Mesenchymal stem cell (in vitro differentiated cells and primary cell): ENCODE data around the gene DLX4.
A peak's percentile ranks its signal among the peaks of the same experiment; 100 is the strongest.

ENCODE experiments used
- DNase-seq: peaks from one replicate; pipeline ENCODE4 v3.0.0-alpha.2; 2013
- H2AFZ ChIP-seq: one replicate; pipeline ENCODE4 v1.6.1; 2013; ENCODE audit warnings: low read depth, mild to moderate bottlenecking, control low read depth, inconsistent platforms, low read length, moderate library complexity
- H2AK5ac ChIP-seq: 2 replicates; pipeline ENCODE4 v1.6.1; 2013; ENCODE audit warnings: low read length, moderate library complexity, mild to moderate bottlenecking, inconsistent platforms; ENCODE audit not compliant: severe bottlenecking
- H2BK120ac ChIP-seq: one replicate; pipeline ENCODE4 v1.6.1; 2013; ENCODE audit warnings: low read depth, mild to moderate bottlenecking, inconsistent platforms, low read length, moderate library complexity
- H2BK12ac ChIP-seq, 2 experiments: one replicate each; pipeline ENCODE4 v1.6.1; 2013; ENCODE audit warnings: inconsistent platforms in 2 of 2, low read length in 2 of 2, mild to moderate bottlenecking in 2 of 2, moderate library complexity in 2 of 2, control low read depth in 1 of 2
- H2BK15ac ChIP-seq: one replicate; pipeline ENCODE4 v1.6.1; 2013; ENCODE audit warnings: mild to moderate bottlenecking, low read depth, inconsistent platforms; ENCODE audit not compliant: poor library complexity, severe bottlenecking
- H2BK5ac ChIP-seq: 2 replicates; pipeline ENCODE4 v1.6.1; 2013; ENCODE audit warnings: low read depth, mild to moderate bottlenecking, low read length, control low read depth, inconsistent platforms; ENCODE audit not compliant: poor library complexity, severe bottlenecking
- H3K14ac ChIP-seq, 2 experiments: one replicate each; pipeline ENCODE4 v1.6.1; 2013; ENCODE audit warnings: inconsistent platforms in 2 of 2, low read length in 2 of 2, control low read depth in 1 of 2, mild to moderate bottlenecking in 1 of 2, moderate library complexity in 1 of 2
- H3K18ac ChIP-seq, 2 experiments: one replicate each; pipeline ENCODE4 v1.6.1; 2013; ENCODE audit warnings: inconsistent platforms in 2 of 2, low read length in 2 of 2, control low read depth in 1 of 2, low read depth in 1 of 2, mild to moderate bottlenecking in 1 of 2
- H3K23ac ChIP-seq, 2 experiments: one replicate each; pipeline ENCODE4 v1.6.1; 2013; ENCODE audit warnings: inconsistent platforms in 2 of 2, low read length in 2 of 2, mild to moderate bottlenecking in 2 of 2, moderate library complexity in 2 of 2, control low read depth in 1 of 2
- H3K27ac ChIP-seq: 2 replicates; pipeline ENCODE4 v1.5.1; 2013; ENCODE audit warnings: mild to moderate bottlenecking, moderate library complexity, low read length, control low read depth, inconsistent platforms; ENCODE audit not compliant: poor library complexity, severe bottlenecking
- H3K27me3 ChIP-seq, 2 experiments: 2 replicates each; pipeline versions ENCODE4 v1.6.1 to v1.7.0; 2013; ENCODE audit warnings: low read length in 2 of 2, mild to moderate bottlenecking in 2 of 2, moderate library complexity in 2 of 2, control low read depth in 1 of 2, inconsistent platforms in 1 of 2; ENCODE audit not compliant: control insufficient read depth in 1 of 2, insufficient read depth in 1 of 2
- H3K36me3 ChIP-seq, 2 experiments: 2 replicates each; pipeline versions ENCODE4 v1.6.1 to v1.7.0; 2013; ENCODE audit warnings: low read length in 2 of 2, control low read depth in 1 of 2, inconsistent platforms in 1 of 2, low read depth in 1 of 2, mild to moderate bottlenecking in 1 of 2; ENCODE audit not compliant: insufficient read depth in 2 of 2, control insufficient read depth in 1 of 2
- H3K4ac ChIP-seq, 2 experiments: one replicate each; pipeline ENCODE4 v1.6.1; 2013; ENCODE audit warnings: inconsistent platforms in 2 of 2, low read length in 2 of 2, mild to moderate bottlenecking in 2 of 2, moderate library complexity in 2 of 2, control low read depth in 1 of 2, low read depth in 1 of 2
- H3K4me1 ChIP-seq: 2 replicates; pipeline ENCODE4 v1.6.1; 2013; ENCODE audit warnings: low read depth, low read length, control low read depth; ENCODE audit not compliant: control insufficient read depth, insufficient read depth
- H3K4me2 ChIP-seq: 2 replicates; pipeline ENCODE4 v1.6.1; 2013; ENCODE audit warnings: low read length, mild to moderate bottlenecking, inconsistent platforms; ENCODE audit not compliant: poor library complexity, severe bottlenecking
- H3K4me3 ChIP-seq, 2 experiments: 2 replicates each; pipeline versions ENCODE4 v1.5.1 to v1.7.0; 2013; ENCODE audit warnings: low read length in 2 of 2, mild to moderate bottlenecking in 2 of 2, control low read depth in 1 of 2, low read depth in 1 of 2; ENCODE audit not compliant: insufficient read depth in 1 of 2
- H3K79me1 ChIP-seq: replicated peaks from 2 replicates; pipeline ENCODE4 v1.6.1; 2013; ENCODE audit warnings: mild to moderate bottlenecking, control low read depth, low read length, inconsistent platforms; ENCODE audit not compliant: poor library complexity, severe bottlenecking
- H3K9ac ChIP-seq: 2 replicates; pipeline ENCODE4 v1.7.0; 2013; ENCODE audit warnings: mild to moderate bottlenecking, low read length, moderate library complexity
- H3K9me3 ChIP-seq: 2 replicates; pipeline ENCODE4 v1.7.0; 2013; ENCODE audit warnings: mild to moderate bottlenecking, low read length; ENCODE audit not compliant: control insufficient read depth
- H4K8ac ChIP-seq: one replicate; pipeline ENCODE4 v1.6.1; 2013; ENCODE audit warnings: inconsistent platforms, mild to moderate bottlenecking, low read length, moderate library complexity
- H4K91ac ChIP-seq: one replicate; pipeline ENCODE4 v1.6.1; 2013; ENCODE audit warnings: mild to moderate bottlenecking, low read length, inconsistent platforms
- WGBS: methylation state at CpG from one replicate; pipeline ENCODE4 v1.1.7; 2013; ENCODE audit warnings: mixed read lengths; 5-methylcytosine and 5-hydroxymethylcytosine counted together

Gene DLX4

DNA sequence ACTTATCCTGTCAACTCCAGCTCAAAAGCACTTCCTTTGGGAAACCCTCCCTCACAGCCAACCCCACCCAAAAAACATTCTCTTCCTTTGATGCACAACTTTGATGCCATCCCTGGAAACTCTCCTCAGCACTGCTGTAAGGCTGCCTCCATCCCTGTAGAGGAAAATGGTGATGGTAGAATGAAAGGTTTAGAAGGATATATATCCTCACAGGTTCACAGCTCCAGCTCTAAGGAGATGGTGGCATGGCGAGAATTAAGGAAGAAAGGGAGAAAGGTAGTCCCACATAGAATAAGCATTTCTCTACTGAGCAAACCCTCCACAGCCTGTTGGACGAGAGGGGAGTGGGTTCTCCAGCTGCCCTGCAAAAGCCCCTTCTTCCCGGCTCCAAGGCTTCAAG is 2.2 kb upstream of the DLX4 start:
- Histone ChIP-seq H3K79me1 (no peaks in the 10 kb centered on the region), H3K27ac (no peak overlapping the region), H3K9ac (no peak overlapping the region), H3K23ac (no peak overlapping the region), H2AFZ (no peak overlapping the region), H3K4me1 (peaks cover 28% of the 10 kb centered on the region), H3K4ac (no peak overlapping the region), H2BK120ac (no peak overlapping the region), H2AK5ac (no peak overlapping the region), H3K9me3 (no peaks in the 10 kb centered on the region), H3K4me2 (no peak overlapping the region), H4K8ac (no peak overlapping the region), H2BK15ac (no peak overlapping the region), H3K18ac (no peak overlapping the region), H2BK12ac (no peak overlapping the region), H3K4me3 (no peak overlapping the region), H2BK5ac (no peak overlapping the region), H3K36me3 (no peaks in the 10 kb centered on the region), H3K14ac (no peak overlapping the region), H4K91ac (no peak overlapping the region), H3K27me3 (peaks cover 98 to 99% of the 10 kb centered on the region in 2 experiments)
- DNase-seq: no peak
- WGBS: 57% methylated on average over 3 of the region's 3 CpGs

DNA sequence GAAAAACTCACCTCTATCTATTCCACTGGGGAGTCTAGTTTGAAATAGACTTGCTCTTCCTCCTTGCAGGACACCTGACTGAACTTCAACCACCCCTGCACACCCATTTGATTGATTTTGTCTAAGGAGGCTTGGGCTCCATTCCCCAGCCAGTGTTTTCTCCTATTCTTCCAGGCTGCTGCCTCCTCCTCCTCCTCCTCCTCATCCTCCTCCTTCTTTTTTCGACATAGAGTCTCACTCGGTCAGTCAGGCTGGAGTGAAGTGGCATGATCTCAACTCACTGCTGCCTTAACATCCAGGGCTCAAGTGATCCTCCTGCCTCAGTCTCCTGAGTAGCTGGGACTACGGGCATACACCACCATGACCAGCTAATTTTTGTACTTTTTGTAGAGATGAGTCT is 1.8 kb upstream of the DLX4 start:
- H3K4me2 ChIP-seq: no peak overlapping the region

DNA sequence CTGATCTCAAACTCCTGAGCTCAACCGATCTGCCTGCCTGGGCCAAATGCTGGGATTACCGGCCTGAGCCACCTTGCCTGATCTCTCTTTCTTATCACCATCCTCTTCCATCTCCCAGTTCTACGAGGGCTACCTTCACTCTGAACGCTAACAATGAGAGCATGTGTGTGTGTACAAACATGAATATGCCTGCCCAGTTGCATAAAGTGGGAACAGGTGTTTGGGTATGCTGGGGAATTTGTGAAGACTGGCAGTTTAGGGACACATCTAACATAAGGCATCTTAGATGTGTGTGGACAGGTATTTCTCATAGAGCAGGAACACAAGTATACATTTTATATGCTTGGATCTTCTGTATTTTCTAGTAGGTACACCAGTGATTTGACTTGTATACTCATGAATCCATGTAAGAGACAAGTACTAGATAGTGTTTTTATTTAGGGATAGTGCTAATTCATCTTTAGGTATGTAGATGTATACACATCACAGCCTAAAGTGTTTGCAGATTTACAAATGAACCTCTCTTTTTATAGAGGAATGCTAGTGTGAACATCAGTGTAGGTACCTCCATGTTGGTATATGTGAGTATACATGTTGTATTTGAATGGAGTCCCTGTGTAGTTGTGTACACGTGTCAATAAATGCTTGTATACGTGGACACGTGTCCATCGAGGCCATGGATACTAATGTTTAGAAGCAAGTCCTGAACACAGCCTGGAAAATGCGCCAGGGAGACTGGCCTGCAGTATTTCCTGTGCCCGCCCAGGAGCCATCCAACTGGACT is 1.2 kb upstream of the DLX4 start:
- Histone ChIP-seq H4K91ac (no peak overlapping the region), H3K9ac (peak overlapping the region; percentile 51), H3K4me1 (peaks cover 39% of the 10 kb centered on the region), H2BK12ac (no peak overlapping the region), H2BK5ac (no peak overlapping the region), H3K27ac (no peak overlapping the region), H2AFZ (no peak overlapping the region), H3K4me2 (peak overlapping the region; percentile 77), H4K8ac (no peak overlapping the region), H3K14ac (no peak overlapping the region), H2BK15ac (no peak overlapping the region), H3K9me3 (no peaks in the 10 kb centered on the region), H2AK5ac (no peak overlapping the region), H3K4me3 (peak overlapping the region; percentile 37 to 70), H3K23ac (peak overlapping the region in 1 of 2 experiments; percentile 26), H3K18ac (no peak overlapping the region), H3K27me3 (peaks cover 99 to 100% of the 10 kb centered on the region in 2 experiments), H2BK120ac (no peak overlapping the region), H3K4ac (no peak overlapping the region), H3K36me3 (no peaks in the 10 kb centered on the region), H3K79me1 (no peaks in the 10 kb centered on the region)
- WGBS: 23% methylated on average over 9 of the region's 10 CpGs
- DNase-seq: no peak

More for the DNA sequence above, 1.8 kb upstream of the DLX4 start:
- DNase-seq: no peak
- Histone ChIP-seq H3K79me1 (no peaks in the 10 kb centered on the region), H3K9me3 (no peaks in the 10 kb centered on the region), H3K4me1 (peaks cover 33% of the 10 kb centered on the region), H2BK15ac (no peak overlapping the region), H3K14ac (no peak overlapping the region), H3K9ac (no peak overlapping the region), H3K27me3 (peaks cover 99 to 100% of the 10 kb centered on the region in 2 experiments), H2AFZ (no peak overlapping the region), H2BK12ac (no peak overlapping the region), H3K4me3 (no peak overlapping the region), H3K27ac (no peak overlapping the region), H2AK5ac (no peak overlapping the region), H4K8ac (no peak overlapping the region), H3K18ac (no peak overlapping the region), H3K36me3 (no peaks in the 10 kb centered on the region), H3K23ac (no peak overlapping the region), H3K4ac (no peak overlapping the region), H2BK120ac (no peak overlapping the region), H2BK5ac (no peak overlapping the region), H4K91ac (no peak overlapping the region)
- WGBS: 31% methylated on average over 3 of the region's 3 CpGs

DNA sequence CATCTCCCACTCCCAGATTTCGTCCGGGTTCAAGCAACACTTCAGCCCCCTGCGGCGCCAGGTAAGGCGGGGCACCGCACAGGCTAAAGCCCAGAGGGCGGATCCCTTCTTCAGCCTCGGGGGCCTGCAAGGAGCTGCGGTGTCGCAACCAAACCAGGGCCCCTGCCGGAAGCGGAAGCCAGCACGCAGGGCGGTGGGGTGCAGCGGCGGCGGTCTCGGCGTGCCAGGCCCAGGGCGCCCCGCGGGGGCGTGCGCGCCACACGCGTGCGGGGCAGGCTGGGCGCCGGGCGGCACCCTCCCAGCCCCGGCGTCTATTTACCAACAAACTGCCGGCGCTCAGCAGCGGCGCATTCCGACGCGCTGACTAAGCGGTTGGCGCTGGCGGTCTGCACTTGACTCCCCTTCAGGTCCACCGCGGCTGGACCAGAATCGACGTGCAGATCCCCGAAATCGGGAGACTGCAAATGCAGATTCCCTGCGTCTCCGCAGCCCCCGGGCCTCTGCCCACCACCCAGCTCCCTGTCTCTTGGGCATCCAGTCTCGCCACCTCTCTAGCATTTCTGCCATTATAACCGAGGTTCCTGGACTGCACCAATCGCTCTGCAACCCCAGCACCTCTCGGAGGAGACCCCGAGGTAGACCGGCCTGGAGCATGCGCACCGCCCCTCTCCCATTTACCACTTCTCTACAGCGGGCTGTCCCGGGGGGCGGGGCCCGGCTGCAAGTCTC is 421 bp upstream of the DLX4 start:
- H4K91ac ChIP-seq: no peak overlapping the region
- H2BK15ac ChIP-seq: no peak overlapping the region
- H3K18ac ChIP-seq: no peak overlapping the region
- WGBS: under 1% methylated on average over 56 of the region's 64 CpGs
- H3K14ac ChIP-seq: no peak overlapping the region
- H3K23ac ChIP-seq: peak overlapping the region in 1 of 2 experiments; percentile 26
- H3K4me3 ChIP-seq: peak overlapping the region; percentile 37 to 70
- peak overlapping the region; percentile 77 for H3K4me2 ChIP-seq
- H2AK5ac ChIP-seq: no peak overlapping the region
- H3K79me1 ChIP-seq: no peaks in the 10 kb centered on the region
- H3K9me3 ChIP-seq: no peaks in the 10 kb centered on the region
- no peak overlapping the region for H2BK120ac ChIP-seq
- no peak overlapping the region for H4K8ac ChIP-seq
- H3K4ac ChIP-seq: no peak overlapping the region
- peak overlapping the region; percentile 51 for H3K9ac ChIP-seq
- no peak overlapping the region for H2AFZ ChIP-seq
- no peak overlapping the region for H2BK5ac ChIP-seq
- H3K4me1 ChIP-seq: peaks cover 41% of the 10 kb centered on the region
- H2BK12ac ChIP-seq: no peak overlapping the region
- H3K27ac ChIP-seq: no peak overlapping the region
- no peaks in the 10 kb centered on the region for H3K36me3 ChIP-seq
- H3K27me3 ChIP-seq: peaks cover 99 to 100% of the 10 kb centered on the region in 2 experiments
- DNase-seq: peak; percentile 80
